Left renal cortex interstitium (tissue), 4 donors: ENCODE data around the gene MS4A18. TPM values are rescaled to one million over a fixed set of nuclear protein-coding genes. Genes with fewer than 3 reads are reported as not detected.
"Not testable (repeated sequence)": the region's sequence is repeated elsewhere in the genome, so short reads cannot be mapped to it uniquely, and the experiment has no call there.

ENCODE experiments used
- DNase-seq, 4 donors: peaks; one replicate each; pipeline ENCODE4 v3.0.0-alpha.2; 2013; ENCODE audit warnings: low read depth in 4 of 4, low spot score in 2 of 4, missing footprints in 1 of 4
- polyA plus RNA-seq, 4 donors: library from polyadenylated mRNA; unstranded; fragments of 120-200 nt; gene quantifications; one replicate each; pipeline ENCODE4 v1.2.1, GENCODE V29; 2013; ENCODE audit not compliant: insufficient read length in 4 of 4

The MS4A18 gene
- polyA plus RNA-seq: not detected

DNA sequence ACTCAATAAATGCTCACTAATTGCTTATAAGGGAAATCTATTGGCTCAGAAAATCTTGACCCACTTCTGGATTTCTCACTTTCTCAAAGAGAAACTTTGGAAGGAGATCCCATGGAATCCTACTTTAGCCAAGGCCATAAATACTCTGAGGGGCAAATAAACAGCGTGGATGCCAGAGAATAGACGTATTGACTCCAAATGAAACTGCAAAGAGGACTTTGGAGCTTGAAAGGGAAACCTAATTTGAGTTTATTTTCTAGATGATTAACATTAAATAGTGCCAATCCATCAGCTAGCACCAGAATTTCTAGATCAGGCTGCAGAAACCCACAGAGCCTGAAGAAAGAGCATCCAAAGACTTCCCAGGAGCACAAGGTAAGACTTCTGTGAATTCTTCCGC lies at the start of gene MS4A18:
Gene MS4A18, plus strand, starts transcription at position 301 of the 400 bp plus-strand sequence.
- DNase-seq: no peak

DNA sequence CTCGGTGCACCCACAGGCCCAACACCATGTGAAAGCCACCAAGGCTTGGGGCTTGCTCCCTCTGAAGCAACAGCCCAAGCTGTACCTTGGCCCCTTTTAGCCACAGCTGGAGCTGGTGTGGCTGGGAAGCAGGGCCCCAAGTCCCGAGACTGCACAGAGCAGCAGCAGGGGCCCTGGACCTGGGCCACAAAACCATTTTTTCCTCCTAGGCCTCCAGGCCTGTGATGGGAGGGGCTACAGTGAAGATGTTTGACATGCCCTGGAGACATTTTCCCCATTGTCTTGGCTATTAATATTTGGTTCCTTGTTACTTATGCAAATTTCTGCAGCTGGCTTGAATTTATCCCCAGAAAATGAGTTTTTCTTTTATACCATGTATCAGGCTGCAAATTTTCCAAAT lies 46.3 kb upstream of the MS4A18 start:
- not testable (repeated sequence) for DNase-seq

DNA sequence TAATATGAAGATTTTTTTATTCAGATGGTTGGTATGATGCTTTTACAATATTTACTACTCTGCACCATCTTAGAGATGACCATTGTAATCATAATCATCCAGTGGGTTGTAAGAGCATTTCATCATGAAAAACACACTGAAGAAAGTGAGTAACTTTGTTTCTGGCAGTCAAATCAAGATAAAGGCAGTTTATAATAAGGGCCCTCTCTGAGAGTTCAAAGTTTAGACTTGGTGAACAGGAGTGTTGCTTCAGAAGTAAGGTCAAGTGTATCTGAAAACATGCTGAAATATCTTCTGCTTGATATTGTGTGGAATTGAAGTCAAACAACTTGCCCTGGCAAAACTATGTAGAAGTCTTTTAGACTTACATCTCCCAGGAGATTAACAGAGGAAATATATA lies 44.6 kb upstream of the MS4A18 start:
- no peak for DNase-seq

DNA sequence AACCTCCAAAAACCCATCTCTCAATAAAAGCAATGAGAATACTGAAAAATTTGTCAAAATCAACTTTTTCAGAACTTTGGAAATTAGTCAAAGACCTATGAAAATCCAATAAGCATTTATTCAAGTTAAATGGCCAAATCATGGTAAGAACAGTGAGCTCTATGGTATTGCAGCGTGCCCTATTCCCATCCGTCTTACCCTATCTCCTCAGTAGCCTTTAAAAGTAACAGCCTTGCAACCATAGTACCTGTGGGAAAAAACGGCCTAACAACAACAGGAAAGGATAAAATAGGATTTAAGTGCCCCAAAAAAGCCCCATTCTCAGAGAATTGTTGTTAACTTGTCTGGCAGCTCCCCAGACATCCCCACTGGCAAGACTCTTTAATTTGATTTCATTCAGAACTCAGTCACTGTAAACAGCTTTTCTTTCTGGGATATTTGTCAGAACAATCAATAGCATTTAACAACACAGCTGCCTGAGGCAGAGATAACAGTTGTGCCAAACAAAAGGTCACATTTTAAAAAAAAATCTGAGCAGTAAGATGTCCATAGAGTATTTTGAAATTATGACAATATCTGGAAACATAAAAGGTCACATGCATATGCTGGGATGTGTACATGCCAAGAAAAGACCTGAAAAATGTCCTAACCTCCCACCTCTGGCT lies 43.9 kb upstream of the MS4A18 start:
- no peak for DNase-seq

DNA sequence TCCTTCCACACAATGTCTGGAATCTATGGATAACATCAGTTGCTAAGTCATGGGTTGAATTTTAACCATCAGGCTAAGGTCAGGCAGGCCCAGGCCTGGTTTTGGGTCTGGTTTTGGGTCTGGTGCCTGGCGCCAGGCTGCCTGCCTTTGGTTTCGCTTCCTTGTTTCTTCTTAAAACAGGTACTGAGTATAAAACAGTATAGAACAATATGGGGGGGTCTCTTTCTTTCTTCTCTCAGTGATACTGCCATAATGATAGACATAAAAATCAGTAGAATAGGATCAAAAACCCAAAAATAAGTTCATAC lies 40.0 kb upstream of the MS4A18 start:
- not testable (repeated sequence) for DNase-seq

DNA sequence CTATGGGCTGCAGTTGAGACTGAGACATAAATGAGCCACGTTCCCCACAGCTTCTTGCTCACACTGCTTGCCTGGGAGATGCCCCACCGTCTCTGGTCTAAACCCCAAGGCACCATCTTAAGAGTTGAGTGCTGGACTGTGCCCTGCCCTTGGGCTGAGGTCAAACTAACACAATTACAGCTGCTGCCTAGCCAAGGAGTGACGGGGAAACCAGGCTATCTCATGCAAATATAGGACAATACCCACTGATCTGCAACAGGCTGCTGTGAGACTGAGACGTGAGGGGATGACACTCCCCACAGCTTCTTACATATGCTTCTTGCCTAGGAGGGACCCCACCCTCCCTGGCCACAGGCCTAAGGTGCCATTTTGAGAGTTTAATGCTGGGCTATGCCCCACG lies 32.9 kb upstream of the MS4A18 start:
- DNase-seq: no peak

DNA sequence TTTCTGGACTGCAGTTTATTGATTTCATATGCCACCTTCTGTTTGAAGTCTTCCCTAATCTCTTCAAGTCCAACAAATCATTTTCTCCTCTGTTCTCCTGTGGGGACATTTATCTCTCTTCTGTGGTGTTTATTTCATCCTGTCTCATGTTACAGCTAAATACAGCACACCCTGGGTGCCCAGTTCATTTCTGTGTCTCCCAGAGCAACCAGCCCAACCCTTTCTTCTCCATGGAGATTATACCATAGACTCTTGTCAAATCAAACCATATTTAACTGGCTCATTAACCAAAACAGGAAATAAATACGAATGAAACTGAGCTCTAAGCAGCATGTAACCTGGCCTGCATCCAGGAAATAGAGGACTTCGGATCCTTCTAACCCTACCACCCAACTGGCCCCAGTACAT lies 25.2 kb upstream of the MS4A18 start, which contains the start of gene MS4A8:
Gene MS4A8, plus strand, starts transcription at position 329 of the 408 bp plus-strand sequence. CDS start 1,249 bp downstream, outside the sequence.
- no peak for DNase-seq

DNA sequence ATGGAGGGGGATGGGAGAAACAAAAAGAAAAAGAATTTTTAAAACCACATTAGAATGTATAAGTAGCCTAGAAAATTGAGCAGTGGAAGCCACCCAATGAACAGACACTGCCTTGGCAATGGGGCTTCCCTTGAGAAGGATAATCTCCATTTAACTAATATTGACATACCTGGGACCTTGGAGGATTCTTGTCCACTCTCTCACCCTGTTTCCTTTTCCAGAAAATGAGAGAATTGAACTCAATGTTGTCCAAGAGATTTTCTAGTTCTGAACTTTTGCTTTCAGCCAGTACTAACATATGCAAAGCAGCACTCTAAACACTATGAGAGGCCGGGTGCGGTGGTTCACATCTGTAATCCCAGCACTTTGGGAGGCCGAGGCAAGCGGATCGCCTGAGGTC lies 24.6 kb upstream of the MS4A18 start:
- no peak for DNase-seq

DNA sequence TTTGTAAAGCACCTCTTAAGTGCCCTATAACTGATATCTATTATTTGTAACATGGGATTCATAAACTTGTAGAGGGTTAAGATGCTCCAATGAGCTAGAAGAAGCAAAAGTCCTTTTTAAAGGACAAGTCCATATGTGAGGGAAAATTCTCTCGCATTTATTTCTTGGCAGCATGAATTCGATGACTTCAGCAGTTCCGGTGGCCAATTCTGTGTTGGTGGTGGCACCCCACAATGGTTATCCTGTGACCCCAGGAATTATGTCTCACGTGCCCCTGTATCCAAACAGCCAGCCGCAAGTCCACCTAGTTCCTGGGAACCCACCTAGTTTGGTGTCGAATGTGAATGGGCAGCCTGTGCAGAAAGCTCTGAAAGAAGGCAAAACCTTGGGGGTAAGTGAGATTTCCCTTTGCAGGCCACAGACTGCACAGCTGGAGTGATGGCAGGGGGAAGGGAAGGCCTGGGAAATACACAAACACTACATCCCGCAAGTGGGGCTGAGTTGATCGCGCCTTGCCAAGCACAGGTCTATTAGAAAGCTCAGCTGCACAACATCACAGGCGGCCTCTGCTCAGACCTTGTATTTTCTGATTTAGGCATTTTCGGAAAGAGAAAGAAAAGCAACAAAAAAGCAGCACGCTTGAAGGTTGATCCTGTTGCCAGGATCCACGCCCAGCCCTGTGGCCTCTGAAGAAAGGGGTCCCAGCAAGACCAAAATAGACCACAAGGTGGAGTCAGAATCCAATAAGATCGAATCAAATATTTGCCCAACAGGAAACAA lies 23.6 kb upstream of the MS4A18 start:
- peak in 1 of 4 donors; percentile 17 for DNase-seq

DNA sequence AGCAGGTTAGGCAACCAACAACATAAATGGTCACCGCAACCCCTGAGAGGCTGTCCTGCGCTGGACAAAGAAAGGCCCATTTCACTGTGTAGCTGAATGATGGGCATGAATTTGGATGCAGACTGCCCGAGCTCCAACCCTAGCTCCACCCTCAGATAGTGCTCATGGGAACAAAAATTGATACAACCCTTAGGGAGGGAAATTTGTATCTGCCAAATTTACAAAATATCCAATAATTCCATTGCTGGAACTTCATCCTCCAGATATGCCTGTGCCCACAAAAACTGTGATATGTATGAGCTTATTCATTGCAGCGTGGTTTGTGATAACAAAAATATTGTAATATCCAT lies 23.1 kb upstream of the MS4A18 start:
- no peak for DNase-seq

DNA sequence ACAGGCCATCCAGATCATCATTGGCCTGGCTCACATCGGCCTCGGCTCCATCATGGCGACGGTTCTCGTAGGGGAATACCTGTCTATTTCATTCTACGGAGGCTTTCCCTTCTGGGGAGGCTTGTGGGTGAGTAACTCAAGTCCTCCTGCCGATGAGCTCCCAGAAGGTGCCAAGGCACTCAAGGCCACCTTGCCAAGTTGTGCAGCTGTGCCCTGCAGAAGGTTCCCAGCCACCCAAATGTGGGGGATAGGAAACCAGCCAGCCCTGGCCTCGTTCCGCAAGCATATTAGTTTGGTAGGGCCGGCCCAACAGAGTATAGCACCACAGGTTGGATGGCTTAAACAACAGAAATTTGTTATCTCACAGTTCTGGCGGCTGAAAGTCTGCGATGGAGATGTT lies 21.1 kb upstream of the MS4A18 start:
- DNase-seq: no peak

DNA sequence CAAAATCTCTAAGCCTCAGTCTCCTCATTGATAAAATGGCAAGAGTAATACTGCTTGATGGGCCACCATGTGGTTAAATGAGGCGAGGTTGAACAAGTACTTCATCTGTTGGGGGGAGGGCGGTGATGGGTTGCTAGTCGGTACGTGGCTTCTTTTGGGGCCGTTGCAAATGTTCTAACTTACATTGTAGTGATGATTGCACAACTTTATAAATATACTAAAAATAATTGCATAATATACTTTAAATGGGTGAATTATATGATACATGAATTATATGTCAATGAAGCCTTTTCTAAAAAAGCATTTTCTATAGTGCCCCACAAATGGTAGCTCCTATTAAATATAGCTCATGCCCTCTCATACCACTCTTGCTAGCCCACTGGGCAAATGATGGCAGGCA lies 18.6 kb upstream of the MS4A18 start:
- no peak for DNase-seq

DNA sequence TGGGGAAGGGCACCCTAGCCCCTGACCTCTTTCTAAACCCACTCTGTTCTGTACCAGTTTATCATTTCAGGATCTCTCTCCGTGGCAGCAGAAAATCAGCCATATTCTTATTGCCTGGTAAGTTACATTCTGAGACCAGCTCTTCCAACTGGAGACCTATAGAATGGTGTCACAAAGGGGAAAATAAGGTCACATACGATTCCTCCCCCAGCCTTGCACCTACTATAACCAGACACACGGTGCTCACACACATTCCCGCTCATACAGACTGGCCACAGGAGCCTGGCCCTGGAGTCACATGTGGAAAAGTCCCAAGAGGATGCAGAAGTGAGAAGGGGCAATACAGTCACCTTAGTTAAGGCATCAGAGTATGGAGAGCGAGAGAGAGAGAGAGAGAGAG lies 17.6 kb upstream of the MS4A18 start:
- DNase-seq: no peak

DNA sequence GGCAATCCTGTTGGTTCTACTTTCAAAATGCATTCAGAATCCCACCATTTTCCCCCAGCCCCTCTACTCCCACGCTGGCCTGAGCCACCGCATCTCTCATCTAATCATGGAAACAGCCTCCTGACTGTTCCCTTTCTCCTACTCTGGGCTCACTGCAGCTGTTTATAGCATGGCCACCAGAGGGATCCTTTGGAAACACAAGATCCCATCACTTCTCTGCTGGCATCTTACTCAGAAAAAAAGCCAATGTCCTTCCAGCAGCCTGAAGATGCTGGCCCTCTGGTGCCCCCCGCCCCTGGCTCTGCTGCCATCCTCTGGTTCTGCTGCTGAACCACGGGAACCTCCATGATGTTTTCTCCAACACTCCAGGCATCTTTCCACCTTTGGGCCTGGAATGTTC lies 14.0 kb upstream of the MS4A18 start:
- DNase-seq: no peak

DNA sequence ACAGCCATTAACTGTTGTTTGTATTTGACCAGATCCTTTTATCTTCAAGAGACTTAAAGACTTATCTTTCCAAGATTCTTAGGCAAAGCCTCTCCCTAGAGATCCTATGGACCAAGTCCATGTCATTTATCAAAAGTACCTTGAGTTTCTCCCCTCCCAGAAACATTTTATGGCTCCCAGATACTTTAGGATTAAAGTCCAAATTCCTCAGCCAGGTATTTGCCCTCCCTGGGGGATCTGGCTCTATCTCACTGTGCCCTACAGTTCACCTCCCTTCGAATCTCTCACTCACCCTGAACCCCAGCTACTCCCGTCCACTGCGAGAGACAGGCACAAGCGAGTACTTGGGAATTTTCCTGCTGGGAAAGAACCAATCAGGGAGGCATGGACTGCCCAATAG lies 13.2 kb upstream of the MS4A18 start:
- no peak for DNase-seq

DNA sequence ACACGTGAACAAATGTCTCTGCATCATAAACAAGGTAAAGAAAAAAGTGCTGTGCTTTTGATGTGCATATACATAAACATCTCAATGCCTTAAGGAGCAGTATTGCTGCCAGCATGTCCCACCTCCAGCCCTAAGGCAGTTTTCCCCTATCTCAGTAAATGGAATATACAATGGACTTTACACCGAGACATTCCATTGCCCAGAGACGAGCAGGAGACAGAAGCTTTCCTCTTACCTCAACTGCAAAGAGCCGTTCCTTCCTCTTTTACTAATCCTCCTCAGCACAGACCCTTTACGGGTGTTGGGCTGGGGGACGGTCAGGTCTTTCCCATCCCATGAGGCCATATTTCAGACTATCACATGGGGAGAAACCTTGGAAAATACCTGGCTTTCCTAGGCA lies 11.1 kb upstream of the MS4A18 start:
- DNase-seq: not testable (repeated sequence)

DNA sequence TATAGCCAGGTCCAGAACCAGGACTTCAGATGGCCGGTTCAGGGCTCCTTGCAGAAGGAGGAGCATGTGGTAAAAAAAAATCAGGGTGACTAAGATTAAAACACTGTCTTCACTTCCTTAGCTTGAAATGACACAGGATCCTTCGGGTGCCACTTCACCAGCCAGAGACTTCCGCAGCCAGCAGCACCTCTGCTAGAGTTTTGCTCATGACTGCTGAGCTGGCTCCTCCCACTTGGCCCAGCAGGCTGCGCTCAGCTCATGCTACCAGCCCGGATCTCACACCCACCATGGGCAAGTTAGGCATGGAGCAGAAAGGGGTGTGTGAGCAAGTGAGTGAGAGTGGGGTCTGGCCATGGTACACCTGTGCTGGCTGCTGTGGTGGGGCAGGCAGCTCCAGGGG lies 6.6 kb upstream of the MS4A18 start:
- DNase-seq: no peak

DNA sequence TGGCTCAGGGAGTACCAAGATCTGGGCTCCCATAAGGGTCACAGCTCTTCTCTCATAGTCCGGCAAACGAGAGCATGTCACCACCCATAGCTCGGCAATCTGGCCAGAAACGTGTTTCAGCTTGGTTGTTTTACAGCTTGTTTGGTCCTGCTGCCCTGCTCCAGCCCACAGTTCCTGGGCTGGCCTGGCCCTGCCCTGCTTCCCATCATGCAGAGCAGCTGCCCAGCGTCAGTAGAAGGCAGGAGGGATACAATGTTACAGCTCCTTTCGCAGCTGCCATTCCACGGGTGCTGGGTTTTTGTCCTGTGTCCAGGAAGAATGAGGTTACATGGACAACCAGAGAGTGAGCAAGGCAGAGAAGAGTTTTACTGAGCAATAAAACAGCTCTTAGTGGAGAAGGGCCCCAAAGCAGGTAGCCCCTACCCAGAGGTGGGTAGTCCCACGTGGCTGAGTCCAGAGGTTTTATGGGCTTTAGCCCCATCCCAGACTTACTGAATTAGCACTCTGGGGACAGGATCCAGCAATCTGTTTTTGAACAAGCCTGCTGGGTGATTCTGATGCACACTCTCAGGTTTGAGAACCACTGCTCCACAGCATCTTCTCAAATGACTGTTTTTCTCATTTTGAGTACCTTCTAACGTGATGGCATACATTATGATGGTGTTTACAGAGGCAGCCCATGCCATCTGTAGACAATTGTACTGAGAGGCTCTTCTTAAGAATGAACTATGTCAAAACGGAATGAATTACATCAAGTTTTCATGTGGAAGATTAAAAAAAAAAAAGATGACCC lies 5.8 kb upstream of the MS4A18 start:
- DNase-seq: no peak

DNA sequence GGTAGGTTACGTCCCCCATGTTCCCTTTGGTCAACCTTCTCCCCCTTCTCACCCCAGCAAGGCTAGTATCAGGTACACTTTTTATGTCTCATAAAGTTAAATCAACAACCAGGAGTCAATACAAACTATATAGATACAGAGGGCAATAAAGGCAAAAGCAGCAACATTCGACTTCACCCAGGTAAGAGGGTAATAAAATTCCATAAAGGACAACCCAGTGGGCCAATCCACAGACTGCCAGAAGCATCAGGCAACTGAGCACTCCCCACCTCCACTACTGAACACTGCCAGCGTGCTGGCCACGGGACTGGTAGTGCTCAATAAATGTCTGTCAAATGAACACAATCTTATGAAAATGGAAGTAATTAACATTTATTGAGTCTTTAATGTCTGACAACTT lies 5.1 kb upstream of the MS4A18 start:
- no peak for DNase-seq

DNA sequence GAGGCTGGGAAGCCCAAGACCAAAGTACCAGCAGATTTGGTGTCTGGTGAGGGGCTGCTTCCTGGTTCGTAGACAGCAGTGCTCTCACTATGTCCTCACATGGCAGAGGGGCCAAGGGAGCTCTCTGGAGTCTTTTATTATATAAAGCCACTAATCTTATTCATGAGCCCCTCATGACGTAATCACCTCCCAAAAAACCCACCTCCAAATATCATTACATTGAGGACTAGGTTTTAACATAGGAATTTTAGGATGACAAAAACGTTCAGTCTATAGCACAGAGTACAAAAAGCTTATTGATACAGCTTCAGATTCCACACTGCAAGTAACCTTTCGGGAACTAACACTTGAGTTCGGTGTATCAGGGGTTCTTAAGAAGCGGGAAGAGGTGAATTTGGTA lies 4.1 kb upstream of the MS4A18 start:
- no peak for DNase-seq

DNA sequence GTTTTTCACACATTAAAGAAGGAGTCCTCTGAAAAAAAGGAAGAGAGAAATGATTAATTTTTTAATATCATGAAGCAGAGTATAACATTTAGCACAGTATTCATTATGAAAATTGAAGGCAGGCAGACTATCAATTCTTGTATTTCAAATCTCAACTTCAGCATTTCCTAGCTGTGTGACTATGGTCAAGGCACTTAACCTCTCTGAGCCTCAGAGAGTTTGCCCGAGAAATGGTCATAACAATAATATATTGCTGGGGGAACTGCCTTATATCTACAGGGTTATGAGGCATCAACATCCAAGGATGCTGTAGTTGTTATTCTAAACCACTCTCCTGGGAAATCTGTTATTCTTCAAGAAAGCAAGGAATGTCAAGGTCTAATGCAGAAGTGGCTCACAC lies 1.1 kb downstream of the MS4A18 start:
- no peak for DNase-seq

DNA sequence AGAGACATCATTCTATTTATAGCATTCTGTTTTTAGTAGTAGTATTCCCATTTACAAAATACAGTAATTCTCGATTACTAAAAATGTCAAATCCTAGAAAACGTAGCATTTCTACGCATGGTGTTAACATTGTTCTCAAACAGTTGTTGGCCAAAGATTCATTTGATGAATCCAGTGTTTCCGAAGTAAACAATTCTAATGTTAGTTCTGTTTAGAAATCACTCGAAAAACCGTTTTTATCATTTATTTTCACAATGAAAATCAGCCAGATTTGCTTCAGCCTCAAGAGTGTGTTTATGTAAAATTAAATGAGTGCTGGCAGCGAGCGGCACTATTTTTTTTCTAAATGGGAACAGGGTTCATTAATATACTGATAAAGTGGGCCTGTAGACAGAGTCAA lies 7.1 kb downstream of the MS4A18 start:
- no peak for DNase-seq
